ENCODE data around the gene RNF180.

The RNF180 gene, protein sequence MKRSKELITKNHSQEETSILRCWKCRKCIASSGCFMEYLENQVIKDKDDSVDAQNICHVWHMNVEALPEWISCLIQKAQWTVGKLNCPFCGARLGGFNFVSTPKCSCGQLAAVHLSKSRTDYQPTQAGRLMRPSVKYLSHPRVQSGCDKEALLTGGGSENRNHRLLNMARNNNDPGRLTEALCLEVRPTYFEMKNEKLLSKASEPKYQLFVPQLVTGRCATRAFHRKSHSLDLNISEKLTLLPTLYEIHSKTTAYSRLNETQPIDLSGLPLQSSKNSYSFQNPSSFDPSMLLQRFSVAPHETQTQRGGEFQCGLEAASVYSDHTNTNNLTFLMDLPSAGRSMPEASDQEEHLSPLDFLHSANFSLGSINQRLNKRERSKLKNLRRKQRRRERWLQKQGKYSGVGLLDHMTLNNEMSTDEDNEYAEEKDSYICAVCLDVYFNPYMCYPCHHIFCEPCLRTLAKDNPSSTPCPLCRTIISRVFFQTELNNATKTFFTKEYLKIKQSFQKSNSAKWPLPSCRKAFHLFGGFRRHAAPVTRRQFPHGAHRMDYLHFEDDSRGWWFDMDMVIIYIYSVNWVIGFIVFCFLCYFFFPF

DNA sequence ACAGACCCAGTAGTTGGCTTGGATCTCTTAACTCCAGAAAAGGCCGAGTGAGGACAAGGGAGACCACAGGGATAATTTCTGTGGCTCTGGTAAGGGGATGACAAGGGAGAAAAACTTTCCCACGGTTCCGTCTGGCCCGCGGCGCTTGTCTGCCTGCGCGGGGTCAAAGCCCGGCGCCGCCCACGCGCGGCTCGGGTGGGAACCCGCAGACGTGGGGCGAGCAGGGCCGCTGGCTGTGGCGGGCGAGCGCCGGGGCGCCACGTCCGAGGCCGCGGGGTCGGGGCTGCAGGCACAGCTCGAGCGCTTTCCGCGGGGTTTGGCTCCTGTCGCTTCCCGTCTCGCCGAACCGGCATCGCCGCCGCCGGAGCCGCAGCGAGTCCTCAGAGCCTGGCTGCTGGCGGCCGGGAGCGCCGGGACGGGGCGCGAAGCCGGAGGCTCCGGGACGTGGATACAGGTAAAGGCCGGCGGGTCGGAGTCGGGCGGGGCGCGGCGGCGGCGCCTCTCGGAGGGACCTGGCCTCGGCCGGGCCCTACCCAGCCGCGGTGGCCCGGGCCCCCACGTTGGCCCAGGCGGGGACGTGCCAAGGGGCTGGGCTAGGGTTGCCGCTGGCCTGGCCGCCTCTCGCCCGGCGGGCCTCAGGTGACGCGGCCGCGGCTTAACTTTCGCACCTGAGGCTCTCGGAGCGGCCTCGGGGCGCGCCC is at the start of gene RNF180:
RNF180 (plus strand) TSS at position 344 of the 701 bp plus-strand sequence. CDS start 34,965 bp downstream, outside the sequence.
- DNase-seq = peak in 1 of 2 donors; percentile 22

DNA sequence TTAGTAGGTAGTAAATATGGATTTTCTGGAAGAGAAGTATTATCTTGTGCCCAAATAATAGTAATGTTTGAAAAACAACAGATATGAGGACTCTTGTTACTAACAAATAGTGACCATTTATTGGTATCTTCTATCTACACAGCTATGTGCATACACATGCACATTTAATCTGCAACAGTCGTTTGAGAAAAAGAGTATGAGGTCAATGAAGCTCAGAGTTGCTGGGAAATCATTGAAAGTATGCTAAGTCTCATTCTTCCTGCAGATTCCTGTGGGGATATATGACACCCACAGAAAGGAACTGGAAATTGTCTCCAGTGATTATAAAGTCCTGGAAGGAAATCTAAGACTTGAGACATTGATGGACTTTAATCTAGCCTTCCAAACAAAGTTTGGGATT is 40.1 kb upstream of the RNF180 start:
- no peak for DNase-seq

DNA sequence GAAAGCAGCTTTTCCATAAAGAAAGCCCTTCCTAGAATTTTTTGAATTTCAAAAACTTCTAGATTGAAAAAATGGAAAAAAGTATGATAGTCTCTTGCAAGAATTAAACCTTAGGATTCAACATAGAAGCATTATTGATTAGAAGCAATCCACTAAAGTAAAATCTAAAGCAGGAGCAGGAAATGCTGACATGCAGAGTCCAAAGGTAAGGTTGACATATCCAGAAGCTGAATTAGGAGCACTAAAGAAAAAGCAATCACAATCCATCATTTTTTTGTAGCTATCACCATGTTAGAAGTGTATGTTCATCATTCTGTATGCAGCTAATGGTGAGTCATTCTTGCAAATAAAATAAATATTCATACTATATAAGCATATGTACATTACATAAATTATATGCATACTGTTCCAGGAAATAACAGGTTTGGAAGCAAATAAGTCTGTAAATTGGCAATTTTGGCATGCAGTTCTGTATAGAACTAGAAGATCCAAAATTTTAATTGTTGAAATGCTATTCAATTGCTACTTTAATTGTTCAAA is 39.4 kb upstream of the RNF180 start:
- no peak for DNase-seq

DNA sequence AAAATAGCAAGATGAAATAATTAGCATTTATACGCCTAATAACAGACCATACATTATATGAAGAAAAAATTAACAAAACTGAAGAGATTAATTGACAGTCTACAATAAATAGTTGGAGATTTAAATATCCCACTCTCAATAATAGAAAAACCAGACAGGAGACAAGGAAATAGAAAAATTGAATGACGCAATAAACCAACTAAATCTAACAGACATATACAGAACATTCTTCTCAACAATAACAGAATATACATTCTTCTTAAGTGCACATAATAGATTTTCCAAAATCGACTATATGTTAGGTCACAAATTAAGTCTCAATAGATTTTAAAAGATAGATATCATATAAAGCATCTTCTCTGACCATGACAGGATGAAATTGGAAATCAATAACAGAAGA is 25.6 kb upstream of the RNF180 start:
- no peak for DNase-seq

DNA sequence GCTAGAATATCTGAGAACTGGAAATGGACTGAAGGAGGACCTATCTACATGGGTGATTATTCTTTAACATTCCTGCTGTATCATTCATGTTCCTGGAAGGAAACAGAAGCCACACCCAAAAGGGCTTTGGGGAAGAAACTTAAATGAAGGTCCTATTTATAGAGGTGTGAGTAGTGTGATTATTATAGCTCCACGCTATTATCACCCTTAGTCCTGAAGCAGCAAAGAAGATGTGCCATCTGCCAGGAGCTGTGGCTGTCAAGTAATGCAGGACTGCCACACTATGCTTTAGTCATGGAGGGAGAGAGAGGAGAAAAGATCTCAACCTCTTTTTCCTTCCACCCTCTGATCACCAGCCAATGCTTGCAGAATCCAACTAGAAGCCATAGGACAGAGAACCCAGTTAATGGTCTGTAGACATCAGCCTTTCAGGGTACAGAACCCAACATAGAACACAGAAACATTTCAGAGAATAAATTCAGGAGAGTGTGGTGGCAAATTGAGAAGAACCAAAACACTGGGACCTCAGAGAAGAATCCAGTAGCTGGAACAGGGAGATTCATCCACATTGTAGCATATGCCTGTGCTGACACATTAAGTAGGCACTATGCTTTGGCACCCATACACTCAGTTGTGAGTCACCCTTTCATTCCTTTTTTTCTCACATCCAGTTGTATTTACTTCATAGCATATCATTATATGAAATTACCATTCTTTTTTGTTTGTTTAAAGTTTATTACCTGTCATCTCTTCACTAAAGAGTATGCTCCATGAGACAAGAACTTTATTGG is 21.0 kb upstream of the RNF180 start:
- DNase-seq = no peak

DNA sequence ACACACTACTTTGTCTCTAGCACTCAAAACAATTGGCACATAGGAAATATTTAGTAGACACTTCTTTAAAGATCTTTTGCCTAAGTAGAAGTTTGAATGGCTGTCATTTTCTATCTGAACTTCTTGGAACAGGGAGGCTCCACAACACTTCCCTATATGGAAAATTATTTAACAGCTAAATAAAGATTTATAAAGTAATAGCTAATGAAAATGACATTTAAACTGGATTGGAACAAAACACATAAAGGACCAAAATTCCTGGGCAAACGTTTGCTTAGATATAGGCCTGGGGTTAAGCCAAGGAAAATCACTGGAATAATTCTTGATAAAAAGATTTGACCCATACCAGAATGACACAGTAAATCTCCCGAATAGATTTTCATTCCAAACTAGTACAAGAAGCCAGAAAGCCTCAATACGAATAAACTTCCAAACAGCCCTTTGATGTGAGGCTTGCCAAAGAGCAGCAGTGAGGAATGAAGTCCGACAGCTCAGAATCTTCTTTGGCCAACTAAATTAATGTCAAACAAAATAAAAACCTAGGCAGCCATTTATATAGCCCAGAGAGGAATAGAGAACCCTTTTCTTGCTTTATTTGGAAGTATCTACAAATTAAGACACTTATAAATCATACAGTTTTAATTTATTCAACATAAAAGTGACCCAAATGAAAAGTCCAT is 20.3 kb upstream of the RNF180 start:
- DNase-seq = no peak

DNA sequence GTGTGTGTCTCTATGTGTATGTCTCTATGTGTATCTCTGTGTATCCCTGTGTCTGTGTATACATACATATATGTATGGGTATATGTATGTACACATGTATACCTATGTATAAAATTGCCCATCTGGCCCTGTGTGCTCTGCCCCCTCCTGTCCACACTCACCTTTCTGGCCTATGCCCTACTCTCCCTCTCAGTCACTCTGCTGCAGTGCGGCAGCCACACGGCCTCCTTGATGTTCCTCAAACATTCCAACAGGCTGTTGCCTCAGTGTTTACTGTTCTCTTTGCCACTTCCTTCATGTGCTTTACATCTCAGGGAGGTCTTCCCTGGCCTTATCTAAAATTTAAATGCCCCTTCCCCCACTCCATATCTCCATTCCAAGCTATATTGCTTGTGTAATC is 18.3 kb upstream of the RNF180 start:
- no peak for DNase-seq

DNA sequence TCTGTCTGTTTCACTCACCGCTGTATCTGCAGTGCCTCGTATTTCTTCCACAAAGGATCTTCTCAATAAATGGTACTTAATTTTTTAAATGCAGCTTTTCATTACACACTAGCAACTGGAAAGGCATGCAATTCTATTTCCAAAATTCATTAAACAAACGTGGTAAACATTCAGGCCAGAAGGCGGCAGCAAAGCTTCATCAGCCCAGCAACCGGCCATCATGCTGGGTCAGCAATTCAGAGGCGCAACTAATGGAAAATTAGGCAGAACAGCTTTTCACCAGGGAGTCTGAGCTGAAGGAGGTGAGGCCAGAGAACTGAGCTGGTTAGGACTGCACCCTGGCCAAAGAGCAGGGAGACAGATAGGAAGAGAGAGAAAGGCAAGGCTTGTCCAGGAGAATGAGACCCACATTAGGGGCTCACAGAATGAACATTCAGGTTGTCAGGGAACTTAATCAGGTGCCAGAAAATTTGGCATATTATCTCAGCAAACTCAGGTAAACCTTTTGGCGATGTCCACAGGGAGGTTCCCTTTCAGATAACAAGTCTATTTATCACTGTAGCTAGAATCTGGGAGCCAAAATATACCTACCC is 17.7 kb upstream of the RNF180 start:
- peak in 1 of 2 donors; percentile 11 for DNase-seq

DNA sequence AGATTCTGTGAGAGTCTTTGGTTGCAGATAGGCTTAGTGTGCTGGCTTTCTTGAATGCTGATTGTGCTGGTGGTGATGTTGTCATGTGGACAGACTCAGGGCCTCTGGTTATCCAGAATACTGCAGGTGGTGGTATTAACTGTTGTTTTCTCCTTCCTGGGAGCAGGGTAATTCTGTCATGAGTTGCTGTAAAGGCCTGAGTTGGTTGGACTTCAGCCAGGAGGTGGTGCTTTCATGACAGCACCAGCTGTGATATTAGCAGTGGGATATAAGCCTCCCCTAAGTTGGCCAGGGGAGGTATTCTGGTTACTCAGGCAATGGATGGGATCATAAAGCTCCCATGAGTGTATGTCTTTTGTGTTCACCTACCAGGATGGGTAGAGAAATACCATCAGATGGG is 16.4 kb upstream of the RNF180 start:
- no peak for DNase-seq

DNA sequence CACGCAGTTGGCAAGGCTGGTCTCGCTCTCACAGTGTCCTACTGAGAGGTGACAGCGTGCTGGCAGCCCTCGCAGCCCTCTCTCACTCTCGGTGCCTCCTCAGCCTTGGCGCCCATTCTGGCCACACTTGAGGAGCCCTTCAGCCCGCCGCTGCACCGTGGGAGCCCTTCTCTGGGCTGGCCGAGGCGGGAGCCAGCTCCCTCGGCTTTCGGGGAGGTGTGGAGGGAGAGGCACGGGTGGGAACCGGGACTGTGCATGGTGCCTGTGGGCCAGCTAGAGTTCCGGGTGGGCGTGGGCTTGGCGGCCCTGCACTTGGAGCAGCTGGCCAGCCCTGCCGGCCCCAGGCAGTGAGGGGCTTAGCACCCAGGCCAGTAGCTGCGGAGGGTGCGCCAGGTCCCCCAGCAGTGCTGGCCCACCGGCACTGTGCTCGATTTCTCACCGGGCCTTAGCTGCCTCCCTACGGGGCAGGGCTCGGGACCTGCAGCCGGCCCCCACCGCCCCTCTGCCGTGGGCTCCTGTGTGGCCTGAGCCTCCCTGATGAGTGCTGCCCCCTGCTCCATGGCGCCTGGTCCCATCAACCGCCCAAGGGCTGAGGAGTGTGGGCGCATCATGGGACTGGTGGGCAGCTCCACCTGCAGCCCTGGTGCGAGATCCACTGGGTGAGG is 15.7 kb upstream of the RNF180 start:
- DNase-seq = no peak

DNA sequence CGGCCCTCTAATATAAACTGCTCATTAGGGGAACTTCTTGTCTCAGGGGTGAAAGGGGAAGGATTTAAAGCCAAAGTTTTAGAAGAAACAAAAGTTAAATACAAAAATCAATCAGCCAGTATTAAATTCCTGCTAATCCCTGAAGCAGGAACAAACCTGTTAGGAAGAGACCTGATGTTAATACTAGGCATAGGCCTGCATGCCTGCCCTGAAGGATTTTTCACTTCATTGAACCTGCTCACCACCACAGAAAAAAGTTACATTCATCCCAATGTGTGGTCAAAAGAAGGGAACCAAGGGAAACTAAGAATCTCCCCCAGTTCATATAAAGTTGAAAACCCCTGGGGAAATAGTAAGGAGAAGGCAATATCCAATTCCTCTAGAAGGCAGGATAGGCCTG is 9.4 kb upstream of the RNF180 start:
- no peak for DNase-seq

DNA sequence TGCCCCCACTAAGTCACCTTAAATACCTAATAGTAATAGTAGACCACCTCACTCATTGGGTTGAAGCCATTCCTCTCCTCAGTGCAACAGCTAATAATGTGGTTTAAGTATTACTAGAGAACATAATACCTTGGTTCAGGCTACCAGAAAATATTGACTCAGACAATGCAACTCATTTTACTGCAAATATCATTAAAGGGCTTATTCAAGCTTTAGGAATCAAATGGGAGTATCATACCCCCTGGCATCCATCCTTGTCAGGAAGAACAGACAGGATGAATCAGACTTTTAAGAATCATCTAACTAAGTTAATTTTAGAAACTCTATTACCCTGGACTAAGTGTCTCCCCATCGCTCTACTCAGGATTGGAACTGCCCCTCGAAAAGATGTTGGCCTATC is 6.8 kb upstream of the RNF180 start:
- DNase-seq = no peak

DNA sequence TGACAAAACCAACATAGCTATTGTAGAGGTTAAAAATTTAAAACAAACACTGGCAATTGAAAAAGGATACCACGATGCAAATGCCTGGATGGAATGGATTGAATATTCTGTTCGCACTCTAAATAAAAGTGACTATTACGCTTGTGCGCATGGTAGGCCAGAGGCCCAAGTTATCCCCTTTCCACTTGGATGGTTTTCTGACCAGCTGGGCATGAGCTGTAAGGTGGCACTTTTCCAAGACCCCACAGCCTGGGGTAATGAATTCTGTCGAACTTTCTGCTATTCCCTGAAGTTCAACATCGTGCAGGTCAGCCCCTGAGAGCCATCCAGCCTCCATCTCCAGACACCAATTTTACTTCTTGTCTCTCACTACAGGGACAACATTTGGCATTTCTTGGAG is 5.4 kb upstream of the RNF180 start:
- no peak for DNase-seq

DNA sequence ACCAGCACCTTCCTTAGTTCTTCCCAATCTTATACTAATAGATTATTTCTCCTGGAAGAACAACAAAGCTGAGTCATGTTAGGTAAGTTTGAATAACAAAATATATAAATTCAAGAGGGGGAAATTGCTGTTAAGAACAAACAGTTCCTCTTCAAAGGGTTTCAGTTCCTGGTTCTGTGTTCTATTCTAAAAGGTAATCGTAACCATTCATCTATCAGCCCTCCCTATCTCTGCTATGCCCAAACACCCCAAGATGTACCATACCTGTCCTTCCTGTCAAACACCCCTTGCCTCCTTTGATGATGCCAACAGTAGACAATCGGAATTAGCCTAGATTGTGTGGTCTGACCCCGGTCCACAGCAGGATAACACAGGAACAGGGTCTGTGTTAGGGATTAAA is 4.2 kb upstream of the RNF180 start:
- DNase-seq = no peak

DNA sequence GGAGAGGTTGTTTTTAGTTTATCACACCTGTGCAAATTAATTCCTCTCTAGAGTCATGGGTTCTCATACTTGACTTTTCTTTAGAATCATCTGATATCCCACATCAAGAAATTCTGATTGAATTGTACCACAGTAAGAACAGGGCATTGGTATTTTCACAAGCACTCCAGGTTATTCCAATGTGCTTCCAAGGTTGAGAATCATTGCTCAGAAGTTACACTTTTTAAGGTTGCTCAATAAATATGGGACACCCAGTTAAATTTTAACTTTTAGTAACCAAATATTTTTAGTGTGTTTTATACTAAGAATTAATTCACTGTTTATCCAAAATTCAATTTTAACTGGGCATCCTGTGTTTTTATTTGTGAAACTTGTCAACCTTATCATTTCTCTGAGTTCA is 2.5 kb upstream of the RNF180 start:
- no peak for DNase-seq

DNA sequence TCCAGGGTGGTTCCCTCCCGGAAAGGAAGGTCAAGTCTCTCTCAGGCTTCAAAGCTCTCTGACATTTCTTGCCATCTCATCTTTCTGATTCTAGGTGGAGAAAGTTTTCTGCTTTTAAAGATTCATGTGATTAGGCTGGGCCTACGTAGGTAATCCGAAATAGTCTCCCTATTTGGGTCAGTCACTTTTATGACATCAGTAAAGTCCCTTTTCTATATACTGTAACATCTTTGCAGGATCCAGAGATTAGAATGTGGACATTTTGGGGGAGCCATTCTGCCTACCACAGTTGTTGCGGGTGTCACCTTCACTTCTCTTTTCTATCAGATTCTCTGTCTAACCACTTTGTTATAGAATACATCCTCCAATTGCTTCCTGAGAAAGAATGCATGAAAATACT is 1.9 kb upstream of the RNF180 start:
- DNase-seq = no peak

DNA sequence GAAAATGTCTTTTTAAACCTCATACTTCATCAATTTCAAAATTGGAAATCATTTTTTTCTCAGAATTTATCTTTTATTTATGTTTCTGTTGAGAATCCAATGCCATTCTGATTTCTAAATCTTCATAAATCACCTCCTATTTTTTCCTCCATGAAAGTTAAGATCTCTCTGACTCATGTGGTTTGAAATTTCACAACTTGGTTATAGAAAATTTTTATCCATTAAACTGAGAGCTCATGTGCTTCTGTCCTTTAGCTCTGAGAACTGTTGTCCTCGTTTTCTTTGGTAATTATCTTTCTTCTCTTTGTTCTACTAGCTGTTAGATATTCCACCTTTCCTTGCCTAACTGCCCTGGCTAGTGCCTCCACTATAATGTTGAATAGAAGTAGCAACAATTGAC is 1.5 kb upstream of the RNF180 start:
- DNase-seq = no peak

DNA sequence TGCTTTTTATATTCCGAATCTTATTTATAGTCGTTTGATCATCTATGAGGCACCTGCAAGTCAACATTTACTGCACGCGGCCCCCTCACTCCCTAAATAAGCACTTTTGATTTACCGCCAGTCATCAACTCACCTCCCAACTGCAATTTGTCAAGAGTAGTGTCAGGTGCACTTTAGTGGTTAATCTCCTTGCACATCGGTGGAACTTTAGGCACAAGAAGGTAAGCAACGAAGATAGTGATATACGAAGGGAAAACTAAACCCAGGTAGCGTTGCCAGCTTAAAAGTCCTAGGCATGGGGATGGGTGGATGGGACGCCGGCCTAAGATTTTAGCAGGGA is 513 bp upstream of the RNF180 start:
- no peak for DNase-seq

DNA sequence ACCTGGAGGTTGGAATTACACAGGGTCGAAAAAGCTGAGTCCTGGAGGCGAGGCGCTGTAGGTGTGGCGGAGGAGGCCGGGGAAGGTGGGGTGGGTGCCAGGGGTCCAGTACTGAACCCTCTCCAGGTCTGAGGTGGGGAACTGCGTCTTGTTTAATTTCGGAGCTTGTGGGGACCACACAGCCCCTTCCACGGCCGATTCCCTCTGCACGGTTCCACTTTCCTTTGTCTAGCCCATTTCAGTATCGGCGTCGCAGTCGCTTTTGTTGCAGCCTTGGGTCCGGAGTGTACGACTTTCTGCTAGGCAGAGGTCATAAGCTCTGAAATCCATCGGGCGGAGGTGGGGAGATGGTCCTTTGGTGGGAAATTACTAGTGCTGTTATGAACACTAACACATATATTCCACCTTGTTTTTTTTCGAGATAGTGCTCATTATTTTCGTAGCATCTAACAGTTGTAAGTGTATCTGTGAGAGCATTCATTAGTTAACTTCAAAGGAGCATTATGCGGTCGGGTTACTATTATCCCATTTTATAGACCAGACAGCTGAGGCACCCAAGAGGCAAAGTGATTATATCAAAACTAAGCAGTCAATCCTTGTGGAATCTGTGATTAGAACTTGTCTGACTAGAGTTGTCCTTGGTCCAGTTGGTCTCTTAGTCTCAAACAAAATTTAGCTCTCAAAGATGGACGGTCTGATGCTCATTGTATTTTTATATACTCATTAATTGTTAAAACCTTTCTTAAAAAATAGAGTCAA is 737 bp downstream of the RNF180 start:
- no peak for DNase-seq

DNA sequence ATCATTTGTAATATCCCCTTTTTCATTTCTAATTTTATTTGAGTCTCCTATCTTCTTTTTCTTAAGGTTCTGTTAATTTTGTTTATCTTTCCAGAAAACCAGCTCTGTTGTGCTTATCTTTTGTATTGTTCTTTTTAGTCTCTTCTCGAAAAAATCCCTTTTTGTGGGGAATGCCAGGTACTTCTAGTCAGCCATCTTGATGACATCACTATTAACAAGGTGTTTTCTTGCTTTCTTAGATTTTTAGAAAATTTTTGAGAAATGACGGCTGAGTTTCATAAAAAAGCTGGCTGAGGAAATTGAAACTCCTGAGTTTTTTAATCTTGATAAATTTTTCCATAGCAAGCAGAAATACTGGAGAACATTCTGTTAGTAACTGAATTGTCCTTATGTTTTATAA is 10.7 kb downstream of the RNF180 start:
- no peak for DNase-seq

Data from stimulated activated CD4-positive, alpha-beta T cell treated with anti-CD3 and anti-CD28 coated beads, Interleukin-2, amount 100 ng/mL, for 24 hours (primary cell).